PFSK-1 (cell line): Measurements from ENCODE around the gene HSBP1L1.

ENCODE experiments used
- POLR2AphosphoS5 ChIP-seq: IDR thresholded peaks from 2 replicates; pipeline ENCODE4 v1.6.1; 2012; ENCODE audit warnings: low read depth, mild to moderate bottlenecking, control low read depth, low read length, moderate library complexity
- REST ChIP-seq, 2 experiments: IDR thresholded peaks; 2 replicates each; pipeline versions ENCODE4 v1.6.1 to v1.8.0; 2011 to 2012; ENCODE audit warnings: low read depth in 2 of 2, low read length in 2 of 2, control low read depth in 1 of 2, inconsistent platforms in 1 of 2, mild to moderate bottlenecking in 1 of 2, moderate library complexity in 1 of 2; ENCODE audit not compliant: insufficient read depth in 1 of 2
- SIN3A ChIP-seq: IDR thresholded peaks from 2 replicates; pipeline ENCODE4 v1.6.1; 2012; ENCODE audit warnings: mild to moderate bottlenecking, low read length, moderate library complexity, borderline replicate concordance; ENCODE audit not compliant: insufficient read depth
- TAF1 ChIP-seq: IDR thresholded peaks from 2 replicates; pipeline ENCODE4 v1.6.1; 2012; ENCODE audit warnings: low read length, control low read depth, borderline replicate concordance; ENCODE audit not compliant: insufficient read depth

DNA sequence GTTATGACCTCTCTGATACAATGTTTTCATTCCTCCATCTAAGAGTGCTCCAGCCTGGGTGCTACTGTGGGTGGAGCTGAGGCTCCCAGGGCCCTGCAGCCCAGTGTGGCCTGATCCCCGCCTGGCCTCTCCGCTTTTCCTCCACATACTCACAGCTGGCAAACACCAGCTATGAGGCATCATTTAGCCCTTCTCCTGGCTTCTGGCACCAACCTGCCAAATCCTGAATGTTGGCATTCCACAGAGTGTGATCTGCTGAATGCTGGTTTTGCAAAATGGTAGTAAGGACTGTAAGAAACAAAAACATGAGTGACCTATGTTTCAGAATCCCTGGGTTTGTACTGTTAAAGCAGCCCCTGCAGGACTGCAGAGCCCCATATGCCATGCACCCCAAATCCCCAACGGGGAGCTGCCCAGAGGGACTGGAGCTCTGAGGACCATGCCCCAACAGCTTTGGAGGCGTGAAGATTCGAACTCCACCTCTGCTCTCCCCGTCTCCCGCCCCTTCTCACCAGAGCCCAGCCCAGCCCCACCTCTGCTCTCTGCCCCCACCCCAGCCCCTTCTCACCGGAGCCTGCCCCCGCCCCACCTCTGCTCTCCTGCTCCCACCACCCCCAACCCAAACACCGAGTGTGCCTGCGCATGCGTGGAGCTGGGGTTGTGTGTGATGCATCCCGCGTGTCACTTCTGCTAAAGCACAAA lies 17.2 kb upstream of the HSBP1L1 start:
- TF ChIP-seq POLR2AphosphoS5 (no peak), SIN3A (no peak), REST (IDR thresholded peaks at IDR 0.05; ENCODE audit: insufficient read depth in 1 of 2, low read depth in 2 of 2, low read length in 2 of 2) (no peak), TAF1 (no peak)
